Measurements from ENCODE around the gene SLX4.

GRCh38 chr16:3611146-3611975, at the start of gene SLX4:
- TF ChIP-seq CTCF (IDR thresholded peaks at IDR 0.05) (peak in 3 of 6 experiments; percentile 9 to 60 (median 21)), POLR2A (IDR thresholded peaks at IDR 0.05) (peak in 3 of 4 donors; percentile 66 to 92 (median 86))
